ENCODE results near the gene LTBP2.

Gene LTBP2

GRCh38 chr14:74504874-74505720 lies 106.9 kb downstream of the LTBP2 start:
- DNase-seq: peak; percentile 76 to 89

DNA sequence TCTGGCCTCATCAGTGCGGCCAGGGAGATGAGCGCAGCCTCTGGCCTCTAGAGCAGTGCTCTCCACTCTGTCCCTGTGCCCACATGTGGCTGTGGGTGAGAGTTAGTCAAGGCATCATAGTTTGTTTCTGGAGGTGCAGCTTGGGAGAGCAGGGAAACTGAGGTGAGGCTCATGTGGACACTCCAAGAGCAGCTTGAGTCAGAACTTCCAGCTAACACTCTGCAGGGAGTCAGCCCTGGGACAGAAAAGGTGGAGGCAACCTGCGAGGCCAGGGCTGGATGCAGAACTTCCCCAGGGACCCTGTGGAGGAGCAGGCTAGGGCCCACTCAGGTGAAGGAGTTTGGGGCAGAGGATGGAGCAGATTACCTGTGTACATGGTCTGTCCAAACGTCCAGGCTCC lies 107.6 kb downstream of the LTBP2 start:
- DNase-seq: no peak

DNA sequence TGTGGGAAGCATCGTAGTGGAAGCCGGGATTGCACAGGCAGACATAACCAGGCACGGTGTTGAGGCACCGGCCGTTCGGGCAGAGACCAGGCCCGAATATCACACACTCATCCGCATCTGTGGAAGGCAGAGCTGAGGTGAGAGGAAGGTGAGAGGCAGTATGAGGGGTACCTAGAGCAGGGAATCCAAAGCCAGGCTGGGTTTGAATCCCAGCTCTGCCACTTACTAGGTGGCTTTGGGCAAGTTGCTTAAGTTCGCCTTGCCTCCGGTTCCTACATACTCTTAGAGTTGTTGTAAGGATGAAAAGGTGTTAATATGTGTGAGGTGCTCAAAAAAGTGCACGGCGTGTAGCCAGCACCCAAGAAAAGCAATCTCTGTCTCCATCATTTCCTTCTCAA lies 108.1 kb downstream of the LTBP2 start:
- no peak for DNase-seq

DNA sequence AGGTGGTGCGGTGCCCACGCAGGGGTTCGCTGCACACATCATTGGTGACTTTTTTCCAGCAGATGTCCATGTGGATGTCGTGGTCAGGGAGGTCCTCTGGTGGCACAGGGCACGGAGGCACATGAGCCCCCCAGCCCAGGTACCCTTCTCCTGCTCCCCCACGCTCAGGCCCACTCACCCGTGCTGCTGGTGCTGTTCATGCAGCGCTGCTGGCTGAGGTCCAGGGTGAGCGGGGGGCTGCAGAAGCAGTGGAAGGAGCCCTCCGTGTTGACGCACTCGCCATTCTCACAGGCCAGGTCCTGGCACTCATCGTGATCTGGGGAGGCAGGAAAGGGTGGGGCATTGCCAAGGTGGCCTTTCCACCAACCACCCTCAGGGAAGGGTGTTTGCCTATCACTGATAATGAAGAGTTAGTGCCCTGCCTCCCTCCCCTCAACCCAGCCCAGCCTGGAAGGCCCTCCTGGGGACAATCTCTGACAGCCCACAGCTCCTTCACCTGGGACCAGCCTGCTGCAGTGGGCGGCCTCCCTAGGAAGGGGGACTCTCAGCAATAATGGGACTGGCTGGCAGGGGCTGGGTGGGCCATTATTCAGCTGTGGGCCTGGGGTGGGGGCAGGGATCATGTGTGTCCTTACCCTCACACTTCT lies 108.6 kb downstream of the LTBP2 start:
- no peak for DNase-seq

DNA sequence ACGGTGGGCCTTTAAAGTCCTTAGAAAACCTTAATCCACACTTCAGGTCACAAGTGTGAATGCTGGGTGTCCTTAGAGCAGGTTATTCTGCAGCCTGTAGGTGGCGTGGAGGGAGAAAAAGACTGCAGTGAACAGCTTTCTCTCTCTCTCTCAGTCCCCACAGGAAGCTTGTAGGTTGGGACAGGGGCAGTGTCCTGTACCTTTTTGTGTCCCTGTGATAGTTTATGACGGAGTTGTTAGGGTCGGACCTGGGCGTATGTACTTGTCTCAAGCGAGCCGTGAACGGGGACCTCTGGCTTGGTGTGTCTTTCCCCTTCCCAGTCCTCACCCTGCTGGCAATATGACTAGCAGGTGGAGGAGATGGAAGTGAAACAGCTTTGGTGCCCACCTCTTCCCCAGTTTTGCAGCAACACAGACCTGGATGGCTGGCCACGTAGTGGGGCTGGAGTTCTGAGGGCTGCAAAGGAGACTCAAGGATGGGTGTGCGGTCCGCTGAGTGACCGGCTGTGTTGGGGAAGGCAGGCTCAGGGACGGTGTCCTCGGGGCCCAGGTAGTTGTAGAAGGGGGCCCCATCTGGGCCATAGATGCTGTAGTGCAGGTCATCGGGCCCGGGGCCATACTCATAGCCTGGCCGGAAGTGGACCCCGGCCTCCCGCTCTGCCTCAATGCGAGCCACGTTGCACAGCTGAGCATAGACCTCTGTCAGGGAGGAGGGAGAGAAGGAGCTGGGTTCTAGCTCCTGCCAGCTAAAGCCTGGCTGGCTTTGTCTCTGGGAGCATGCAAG lies 109.6 kb downstream of the LTBP2 start:
- DNase-seq: peak; percentile 76 to 84

DNA sequence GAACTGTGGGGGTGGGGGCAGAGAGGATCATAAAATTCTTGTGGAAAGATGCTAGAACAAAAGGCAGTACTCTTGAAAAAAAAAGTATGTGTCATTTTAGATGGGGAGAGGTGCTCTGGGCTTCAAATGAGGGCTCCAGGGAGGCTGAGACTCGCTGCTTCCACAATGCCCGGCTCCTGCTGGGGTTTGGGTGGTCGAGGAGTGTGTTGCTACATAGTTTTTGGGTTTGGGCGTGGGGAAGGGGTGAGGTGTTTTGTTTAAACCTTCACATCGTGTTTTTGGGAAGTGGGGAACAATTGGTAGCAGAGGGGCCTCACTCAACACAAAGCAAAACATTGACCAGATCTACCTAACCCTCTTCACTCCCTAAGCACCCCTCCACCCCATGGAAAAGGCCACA lies 110.3 kb downstream of the LTBP2 start:
- no peak for DNase-seq

DNA sequence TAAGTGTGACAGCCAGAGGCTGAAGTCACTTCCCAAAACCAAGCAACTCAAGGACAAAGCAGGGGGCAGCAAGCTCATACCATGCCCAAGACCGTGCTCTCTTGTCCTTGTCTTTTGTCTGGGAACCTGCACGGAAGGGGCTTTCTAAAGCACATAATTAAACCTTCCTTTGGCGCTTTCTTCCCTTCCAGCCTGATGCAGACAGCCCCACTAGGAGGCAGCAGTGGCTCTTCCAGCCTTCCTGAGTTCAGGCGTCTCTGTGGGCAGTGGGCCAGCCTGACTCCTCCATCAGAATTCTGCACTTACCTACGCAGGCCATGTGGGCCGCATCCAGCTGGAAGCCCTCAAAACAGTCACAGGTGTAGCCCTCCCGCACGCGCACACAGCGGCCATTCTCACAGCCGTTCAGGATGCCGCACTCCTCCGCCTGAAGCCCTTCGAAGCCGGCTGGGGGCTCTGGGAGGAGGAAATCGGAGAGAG lies 110.9 kb downstream of the LTBP2 start:
- DNase-seq: peak; percentile 79 to 89

DNA sequence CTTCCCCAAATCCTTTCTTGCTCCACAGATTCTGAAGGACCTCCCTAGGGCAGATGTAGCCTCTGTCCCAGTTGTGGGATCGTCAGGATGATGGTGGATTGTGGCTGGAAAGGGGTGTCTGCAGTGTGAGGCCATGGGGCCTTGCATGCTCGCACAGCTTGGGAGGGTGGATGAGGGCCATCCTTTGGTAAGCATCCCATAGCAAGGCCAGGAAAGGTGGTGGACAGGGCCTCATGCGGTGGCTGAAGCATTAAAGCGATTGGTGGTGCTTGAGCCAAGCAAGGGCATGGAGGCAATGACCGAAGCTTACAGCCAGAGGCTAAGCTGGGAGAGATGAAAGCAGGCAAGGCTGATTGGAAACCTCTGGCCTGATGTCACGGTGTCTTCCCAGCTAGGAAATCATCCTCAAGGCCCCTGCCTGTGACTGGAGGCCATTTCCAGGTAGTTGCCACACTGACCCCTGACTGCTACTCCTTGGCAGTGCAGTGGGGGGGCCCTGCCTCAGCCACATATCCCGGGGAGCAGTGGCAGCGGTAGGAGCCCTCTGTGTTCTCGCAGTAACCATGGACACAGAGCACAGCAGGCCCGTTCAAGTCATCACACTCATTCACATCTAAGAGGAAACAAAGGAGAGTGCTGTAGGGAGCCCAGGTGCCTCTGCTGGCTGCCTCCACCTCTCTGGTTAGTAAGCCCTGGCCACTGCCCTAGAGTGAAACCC lies 111.5 kb downstream of the LTBP2 start:
- no peak for DNase-seq

DNA sequence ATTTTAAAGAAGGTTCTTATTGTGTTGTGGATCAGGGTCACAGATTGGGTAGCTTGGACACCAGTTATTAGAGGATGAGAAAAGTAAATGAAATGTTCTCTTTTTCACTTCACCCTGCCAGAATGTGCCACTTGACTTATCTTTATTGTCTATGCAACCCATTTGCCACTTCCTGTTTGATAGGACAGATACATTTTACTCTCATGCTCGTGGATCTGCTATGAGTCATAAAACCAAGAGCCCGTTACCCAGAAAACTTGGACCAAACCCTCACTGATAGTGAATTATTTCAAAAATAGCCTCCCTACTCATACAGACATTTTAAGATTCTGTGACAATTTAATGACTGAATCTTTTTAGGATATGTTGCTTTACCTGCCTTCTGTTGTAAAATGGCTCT lies 116.7 kb downstream of the LTBP2 start:
- no peak for DNase-seq

DNA sequence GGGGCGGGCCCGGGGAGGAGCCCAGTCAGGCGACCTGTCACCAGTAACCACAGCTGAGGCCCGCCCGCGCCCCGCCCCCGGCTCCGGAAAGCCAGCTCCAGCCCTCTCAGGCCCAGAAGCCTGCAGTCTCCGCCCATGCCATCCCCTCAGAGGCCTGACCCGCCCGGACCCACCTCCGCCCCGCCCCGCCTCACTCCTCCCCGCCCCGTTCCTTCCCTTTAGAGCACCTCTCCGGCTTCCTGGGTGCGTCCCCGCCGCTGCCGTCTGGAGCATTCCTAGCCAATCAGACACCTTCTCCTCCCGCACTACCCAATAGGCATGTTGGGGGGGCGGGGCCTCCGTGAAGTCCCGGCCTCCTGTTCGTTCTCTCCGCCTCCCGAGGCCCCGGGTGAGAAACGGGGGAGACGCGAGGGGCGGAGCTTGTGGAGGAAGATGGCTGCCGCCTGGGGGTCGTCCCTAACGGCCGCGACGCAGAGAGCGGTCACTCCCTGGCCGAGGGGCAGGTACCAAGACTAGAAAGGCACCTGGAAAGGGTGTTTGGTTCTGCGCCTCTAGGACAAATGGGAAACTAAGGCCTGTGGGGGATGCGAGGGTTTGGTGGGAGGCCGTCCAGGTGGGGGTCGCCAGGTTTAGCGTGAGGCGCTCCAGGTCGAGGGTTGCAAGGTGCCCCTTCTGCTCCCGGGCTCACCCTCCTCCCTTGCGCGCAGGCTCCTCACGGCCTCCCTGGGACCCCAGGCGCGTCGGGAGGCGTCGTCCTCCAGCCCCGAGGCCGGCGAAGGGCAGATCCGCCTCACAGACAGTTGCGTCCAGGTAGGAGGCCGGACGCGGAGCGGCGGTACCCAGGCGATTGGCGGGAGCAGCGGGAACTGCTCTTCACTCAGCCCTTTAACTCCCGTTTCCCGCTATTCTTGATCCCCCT lies 118.4 kb downstream of the LTBP2 start, which contains the start of gene ISCA2:
TSS of gene ISCA2 (plus strand) at position 423 of the 919 bp plus-strand sequence. CDS start at position 433, 10 bp downstream.
- peak; percentile 100 for DNase-seq

DNA sequence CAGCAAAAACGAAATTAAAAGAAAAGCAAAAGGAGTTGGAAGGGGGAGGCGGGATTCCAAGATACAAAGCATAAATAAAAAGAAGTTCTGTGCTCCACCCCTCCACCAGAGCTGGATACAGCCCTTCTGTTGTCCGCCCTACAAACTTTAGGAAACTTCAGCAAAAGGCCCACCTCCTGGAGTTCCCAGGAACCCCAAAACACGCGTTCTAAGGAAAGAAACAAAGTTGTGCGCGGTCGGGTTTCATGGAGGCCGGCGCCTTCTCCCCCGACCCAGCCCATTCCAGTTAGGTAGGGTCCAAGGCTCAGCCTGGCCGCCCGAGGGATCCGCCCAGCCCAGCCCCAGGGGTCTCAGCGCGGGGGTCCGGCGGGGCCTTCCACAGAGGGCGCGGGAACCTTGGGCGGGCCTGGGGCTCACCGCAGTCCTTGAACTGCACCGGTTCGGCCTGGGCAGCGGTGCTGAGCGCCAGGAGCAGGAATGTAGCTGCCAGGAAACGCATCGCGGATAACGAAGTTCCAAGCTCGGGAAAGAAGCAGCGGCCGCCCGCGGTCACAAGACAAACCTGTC lies 119.2 kb downstream of the LTBP2 start, which contains the start of gene NPC2:
TSS of gene NPC2 (minus strand) at position 530 of the 567 bp plus-strand sequence. CDS start at position 499, 31 bp downstream.
- DNase-seq: no peak

- peak in 1 of 2 experiments; percentile 45 for DNase-seq
Measured at GRCh38 chr14:74491956-74492775, 119.9 kb downstream of the LTBP2 start.

- DNase-seq: no peak
Measured at GRCh38 chr14:74490486-74490885, 121.6 kb downstream of the LTBP2 start.

DNA sequence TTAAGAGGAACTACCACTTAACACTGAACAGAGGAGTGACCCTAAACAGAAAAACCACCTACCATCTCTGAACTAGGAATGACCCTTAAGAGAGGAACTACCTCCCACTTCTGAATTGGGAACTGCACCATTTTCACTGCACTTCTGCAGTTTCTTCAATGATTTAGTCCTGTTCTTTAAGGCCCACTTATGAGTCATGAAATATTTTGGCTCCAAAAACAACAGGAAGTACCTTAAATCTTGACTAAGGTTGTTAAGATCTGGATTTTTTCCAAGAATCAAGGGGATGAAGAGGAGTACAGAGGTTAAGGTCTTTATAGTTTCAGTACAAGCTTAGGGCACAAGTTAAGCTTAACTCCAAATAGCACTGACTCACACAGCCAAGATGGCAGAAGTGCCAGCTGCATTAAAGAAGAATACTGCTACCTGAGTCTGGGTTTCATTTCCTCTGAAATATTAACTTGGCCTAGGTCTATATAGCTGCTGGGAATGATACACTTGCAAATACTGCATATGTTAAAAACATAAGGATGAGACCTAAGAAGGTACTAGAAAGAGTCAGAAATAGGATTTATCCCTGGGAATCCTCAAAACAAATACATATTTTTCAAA lies 123.1 kb downstream of the LTBP2 start:
- DNase-seq: no peak

GRCh38 chr14:74486164-74486563 lies 125.9 kb downstream of the LTBP2 start:
- DNase-seq: no peak

GRCh38 chr14:74483321-74483720 lies 128.7 kb downstream of the LTBP2 start:
- no peak for DNase-seq

GRCh38 chr14:74482571-74482970 lies 129.5 kb downstream of the LTBP2 start:
- no peak for DNase-seq

DNA sequence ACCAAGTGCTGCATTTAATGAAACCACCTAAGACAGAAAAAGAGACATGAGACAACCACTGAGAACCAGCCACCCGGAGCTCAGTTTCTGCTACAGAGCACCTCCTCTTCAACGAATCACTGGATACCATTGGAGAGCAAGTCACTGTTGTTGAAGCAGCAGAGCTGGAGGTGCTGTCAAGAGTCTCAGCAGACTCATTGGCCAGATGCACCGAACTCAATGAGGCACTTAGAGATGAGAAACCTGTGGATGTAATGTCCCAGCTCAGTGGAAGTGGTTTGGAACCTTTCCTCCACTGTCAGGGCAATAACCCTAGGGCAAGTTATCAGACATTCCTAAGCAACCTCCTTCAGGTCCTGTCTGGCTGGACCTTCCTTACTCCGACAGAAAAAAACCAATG lies 132.0 kb downstream of the LTBP2 start:
- DNase-seq: peak; percentile 10 to 24

- DNase-seq: peak; percentile 49 to 75
Measured at GRCh38 chr14:74478996-74479635, 132.9 kb downstream of the LTBP2 start.
